ENCODE data around the gene TTPAL.

Gene TTPAL, protein sequence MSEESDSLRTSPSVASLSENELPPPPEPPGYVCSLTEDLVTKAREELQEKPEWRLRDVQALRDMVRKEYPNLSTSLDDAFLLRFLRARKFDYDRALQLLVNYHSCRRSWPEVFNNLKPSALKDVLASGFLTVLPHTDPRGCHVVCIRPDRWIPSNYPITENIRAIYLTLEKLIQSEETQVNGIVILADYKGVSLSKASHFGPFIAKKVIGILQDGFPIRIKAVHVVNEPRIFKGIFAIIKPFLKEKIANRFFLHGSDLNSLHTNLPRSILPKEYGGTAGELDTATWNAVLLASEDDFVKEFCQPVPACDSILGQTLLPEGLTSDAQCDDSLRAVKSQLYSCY

DNA sequence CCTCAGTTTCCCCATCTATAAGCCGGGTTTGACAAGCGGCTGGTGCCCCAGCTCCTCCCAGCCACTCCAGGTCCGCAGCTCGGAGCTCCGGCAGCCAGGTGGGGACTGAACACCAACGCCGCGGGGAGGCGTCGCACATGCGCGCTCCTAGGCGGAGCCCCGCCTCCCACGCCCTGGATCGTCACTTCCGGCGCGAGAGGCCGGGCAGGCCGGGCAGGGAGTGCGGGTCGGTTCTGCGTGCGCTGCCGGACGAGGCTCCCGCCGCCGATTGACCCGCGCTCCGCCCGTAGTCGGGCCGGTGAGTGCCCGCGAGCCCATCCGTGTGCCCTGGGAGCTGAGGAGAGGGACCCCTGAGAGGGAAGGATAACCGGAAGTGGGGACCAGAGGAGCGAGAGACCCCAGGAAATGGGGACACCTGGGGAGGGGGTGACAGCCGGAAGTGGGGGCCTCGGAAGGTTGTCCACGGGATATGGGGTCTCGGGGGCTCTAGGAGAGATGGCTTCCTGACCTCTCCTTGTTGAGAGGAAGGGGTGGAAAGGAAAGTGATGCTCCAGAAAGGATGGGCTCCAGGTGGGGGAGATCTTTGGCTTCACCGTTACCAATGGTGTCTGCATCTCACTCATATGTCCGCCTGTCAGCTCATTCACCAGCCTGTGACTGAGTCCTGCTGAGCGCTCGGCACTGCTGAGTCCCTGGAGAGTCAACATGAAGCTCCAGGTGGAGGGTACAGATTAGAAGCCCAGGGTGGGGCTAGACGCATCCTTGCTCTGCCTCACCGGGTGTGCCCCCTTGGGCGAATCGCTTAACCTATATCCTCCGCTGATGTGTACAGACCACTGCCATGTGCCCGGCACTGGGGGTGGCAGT, at the start of gene TTPAL:
TSS of gene TTPAL (plus strand) at position 181 of the 867 bp plus-strand sequence. CDS start 4,126 bp downstream, outside the sequence.
- peak; percentile 88 for DNase-seq

DNA sequence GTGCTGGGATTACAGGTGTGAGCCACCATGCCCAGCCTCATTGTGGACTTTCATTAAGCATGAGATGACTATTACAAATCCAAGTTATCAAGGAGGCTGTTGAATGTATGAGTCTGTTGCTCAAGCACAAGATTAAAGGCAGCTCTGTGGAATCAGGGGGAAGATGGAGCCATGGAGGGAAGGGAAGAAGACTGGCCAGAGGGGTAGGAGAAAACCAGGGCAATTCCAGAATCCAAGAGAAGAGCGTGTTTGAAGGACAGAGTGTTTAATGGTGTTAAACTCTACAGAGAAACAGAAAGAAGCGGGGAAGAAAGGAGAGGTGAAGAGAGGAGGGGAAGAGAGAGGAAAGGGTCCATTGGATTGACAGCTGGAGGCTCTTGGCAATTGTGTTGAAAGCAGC, 49.8 kb upstream of the TTPAL start:
- no peak for DNase-seq

DNA sequence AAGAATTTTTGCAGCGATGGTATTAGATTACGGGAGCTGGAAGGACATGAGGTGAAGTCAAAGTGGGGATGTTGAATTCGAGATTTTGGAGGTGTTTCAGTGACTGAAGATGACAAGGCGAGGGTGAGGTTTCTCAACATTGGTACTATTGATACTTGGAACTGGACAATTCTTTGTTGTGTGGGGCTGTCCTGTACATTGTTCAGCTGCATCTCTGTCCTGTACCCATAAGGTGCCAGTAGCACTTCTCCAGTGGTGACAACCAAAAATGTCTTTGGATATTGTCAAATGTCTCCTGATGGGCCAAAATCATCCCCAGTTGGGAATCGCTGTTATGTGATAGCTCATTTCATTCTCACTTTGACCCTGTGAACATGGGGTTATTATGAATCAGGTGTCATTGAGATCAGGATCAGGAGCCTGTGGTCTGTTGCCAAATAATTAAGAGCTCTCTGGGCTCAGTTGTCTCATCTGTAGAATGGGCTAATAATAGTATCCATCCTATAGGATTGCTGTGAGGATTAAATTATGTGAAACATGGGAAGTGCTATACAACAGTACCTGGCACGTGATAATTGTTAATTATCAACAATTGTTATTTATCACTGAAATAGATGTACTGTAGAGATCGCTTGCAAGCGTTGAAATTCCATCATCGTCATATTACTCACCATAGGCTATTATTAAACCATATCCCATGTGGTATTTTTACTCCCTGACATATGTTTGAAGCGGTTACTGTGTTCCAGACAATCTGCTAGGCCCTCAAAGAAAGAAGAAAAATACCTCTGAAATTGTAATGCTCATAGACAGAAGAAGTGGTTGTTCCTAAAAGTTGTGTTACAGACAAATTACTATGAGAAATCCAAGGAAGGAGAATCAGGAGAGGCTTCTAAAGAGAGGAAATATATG, 48.5 kb upstream of the TTPAL start:
- DNase-seq, result no peak

DNA sequence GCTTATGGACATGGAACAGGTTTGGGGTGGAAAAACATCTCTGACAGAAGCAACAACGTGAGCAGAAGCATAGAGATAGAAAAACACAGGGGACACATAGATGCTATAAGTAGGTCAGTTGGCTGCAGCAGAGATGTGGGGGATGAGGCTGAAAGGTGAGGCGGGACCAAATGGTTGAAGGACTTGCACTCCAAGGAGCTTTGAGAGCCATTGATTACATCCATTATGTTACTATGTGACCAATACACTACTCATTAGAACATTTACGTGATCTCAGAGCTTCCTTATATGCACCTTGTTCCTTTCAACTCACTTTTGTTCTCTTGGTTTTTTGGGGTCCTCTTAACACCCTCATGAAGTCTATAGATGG, 47.9 kb upstream of the TTPAL start:
- DNase-seq, result no peak

DNA sequence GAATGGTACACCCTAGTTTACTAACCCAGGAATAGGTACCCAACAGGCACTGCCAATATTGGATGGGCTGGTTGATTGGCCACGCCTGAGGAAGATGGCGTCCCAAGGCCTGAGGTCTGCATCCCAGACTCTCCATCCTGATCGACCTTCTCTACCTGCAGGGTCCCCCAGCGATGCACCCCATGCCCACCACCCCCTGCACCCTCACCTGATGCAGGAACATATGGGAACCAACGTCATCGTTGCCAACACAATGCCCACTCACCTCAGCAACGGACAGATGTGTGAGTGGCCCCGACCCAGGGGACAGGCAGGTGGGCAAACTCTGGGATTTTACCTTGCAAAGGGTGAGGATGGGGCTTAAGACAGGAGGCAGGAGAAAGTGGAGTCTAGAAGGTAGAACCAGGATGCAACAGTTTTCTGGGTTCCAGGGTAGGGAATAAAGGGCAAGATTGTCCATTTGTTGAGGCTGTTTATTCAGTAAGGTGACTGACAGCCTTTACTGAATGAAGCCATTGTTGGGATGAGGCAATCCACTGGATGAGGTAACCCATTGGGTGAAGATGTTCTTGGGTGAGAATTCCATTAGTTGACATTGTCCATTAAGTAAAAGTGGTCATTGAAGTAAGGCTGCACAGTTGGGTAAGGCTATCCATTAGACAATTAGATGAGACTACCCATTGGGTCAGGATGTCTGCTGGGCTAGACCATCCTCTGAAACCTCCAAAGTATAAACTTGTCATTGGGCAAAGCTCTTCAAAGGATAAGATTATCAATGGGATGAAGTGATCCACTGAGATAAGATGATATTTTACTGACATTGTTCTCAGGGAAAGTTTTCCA, 47.3 kb upstream of the TTPAL start:
- DNase-seq, result no peak

DNA sequence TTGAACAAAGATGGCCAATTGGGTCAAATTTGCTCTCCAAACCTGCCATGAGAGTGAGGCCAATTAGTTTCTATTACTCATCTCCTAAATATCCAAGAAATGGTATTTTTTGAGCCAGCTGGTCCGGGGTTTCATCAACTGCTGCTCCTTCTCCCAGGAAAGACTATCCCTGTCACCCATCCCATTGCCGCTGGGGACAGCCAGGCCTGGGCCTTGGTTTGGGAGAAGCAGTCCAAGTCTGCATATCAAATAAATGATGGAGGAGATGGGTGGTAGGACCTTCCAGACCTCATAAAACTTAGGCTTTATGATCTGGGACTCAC, 46.7 kb upstream of the TTPAL start:
- no peak for DNase-seq

DNA sequence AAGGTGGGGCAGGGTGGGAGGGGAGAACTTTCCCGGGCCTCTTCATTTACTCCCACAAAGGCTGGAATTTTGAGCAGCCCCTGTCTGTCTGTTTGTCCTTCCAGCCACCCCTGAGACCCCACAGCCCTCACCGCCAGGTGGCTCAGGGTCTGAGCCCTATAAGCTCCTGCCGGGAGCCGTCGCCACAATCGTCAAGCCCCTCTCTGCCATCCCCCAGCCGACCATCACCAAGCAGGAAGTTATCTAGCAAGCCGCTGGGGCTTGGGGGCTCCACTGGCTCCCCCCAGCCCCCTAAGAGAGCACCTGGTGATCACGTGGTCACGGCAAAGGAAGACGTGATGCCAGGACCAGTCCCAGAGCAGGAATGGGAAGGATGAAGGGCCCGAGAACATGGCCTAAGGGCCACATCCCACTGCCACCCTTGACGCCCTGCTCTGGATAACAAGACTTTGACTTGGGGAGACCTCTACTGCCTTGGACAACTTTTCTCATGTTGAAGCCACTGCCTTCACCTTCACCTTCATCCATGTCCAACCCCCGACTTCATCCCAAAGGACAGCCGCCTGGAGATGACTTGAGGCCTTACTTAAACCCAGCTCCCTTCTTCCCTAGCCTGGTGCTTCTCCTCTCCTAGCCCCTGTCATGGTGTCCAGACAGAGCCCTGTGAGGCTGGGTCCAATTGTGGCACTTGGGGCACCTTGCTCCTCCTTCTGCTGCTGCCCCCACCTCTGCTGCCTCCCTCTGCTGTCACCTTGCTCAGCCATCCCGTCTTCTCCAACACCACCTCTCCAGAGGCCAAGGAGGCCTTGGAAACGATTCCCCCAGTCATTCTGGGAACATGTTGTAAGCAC, 46.0 kb upstream of the TTPAL start:
- DNase-seq, result no peak

DNA sequence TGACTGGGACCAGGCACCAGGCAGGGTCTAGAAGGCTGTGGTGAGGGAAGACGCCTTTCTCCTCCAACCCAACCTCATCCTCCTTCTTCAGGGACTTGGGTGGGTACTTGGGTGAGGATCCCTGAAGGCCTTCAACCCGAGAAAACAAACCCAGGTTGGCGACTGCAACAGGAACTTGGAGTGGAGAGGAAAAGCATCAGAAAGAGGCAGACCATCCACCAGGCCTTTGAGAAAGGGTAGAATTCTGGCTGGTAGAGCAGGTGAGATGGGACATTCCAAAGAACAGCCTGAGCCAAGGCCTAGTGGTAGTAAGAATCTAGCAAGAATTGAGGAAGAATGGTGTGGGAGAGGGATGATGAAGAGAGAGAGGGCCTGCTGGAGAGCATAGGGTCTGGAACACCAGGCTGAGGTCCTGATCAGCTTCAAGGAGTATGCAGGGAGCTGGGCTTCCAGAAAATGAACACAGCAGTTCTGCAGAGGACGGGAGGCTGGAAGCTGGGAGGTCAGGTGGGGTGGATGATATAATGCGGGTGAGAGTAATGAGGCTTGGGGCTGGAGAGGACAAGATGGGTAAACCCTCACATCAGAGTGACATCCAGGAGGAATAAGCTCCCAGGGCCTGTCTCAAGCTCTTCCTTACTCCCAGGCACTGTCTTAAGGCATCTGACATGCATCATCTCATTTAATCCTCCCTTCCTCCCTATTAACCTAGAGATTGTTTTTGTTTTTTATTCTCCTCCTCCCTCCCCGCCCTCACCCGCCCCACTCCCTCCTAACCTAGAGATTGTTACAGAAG, 45.2 kb upstream of the TTPAL start:
- DNase-seq, result no peak

DNA sequence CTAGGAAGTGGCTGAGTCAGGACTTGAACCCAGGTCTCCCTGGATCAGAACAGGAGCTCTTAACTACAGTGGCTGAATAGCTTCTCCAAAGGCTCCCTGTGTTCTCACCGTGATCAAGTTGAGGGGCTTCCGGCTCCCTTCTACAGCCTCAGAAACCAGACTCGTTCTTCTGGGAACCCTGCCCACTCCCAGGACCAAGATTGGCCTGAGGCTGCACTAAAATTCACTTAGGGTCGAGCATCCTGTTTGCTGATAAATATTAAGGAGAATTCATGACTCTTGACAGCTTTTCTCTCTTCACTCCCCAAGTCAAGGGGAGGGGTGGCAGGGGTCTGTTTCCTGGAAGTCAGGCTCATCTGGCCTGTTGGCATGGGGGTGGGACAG, 44.6 kb upstream of the TTPAL start:
- no peak for DNase-seq

DNA sequence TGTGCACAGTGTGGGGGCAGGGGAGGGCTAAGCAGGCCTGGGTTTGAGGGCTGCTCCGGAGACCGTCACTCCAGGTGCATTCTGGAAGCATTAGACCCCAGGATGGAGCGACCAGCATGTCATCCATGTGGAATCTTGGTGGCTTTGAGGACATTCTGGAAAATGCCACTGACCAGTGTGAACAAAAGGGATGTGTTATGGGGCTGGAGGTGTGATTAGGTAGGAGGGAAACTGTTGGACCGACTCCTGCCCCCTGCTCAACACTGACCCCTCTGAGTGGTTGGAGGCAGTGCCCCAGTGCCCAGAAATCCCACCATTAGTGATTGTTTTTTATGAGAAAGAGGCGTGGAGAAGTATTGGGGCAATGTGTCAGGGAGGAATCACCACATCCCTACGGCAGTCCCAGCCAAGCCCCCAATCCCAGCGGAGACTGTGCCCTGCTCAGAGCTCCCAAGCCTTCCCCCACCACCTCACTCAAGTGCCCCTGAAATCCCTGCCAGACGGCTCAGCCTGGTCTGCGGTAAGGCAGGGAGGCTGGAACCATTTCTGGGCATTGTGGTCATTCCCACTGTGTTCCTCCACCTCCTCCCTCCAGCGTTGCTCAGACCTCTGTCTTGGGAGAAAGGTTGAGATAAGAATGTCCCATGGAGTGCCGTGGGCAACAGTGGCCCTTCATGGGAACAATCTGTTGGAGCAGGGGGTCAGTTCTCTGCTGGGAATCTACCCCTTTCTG, 44.0 kb upstream of the TTPAL start:
- DNase-seq, result no peak

DNA sequence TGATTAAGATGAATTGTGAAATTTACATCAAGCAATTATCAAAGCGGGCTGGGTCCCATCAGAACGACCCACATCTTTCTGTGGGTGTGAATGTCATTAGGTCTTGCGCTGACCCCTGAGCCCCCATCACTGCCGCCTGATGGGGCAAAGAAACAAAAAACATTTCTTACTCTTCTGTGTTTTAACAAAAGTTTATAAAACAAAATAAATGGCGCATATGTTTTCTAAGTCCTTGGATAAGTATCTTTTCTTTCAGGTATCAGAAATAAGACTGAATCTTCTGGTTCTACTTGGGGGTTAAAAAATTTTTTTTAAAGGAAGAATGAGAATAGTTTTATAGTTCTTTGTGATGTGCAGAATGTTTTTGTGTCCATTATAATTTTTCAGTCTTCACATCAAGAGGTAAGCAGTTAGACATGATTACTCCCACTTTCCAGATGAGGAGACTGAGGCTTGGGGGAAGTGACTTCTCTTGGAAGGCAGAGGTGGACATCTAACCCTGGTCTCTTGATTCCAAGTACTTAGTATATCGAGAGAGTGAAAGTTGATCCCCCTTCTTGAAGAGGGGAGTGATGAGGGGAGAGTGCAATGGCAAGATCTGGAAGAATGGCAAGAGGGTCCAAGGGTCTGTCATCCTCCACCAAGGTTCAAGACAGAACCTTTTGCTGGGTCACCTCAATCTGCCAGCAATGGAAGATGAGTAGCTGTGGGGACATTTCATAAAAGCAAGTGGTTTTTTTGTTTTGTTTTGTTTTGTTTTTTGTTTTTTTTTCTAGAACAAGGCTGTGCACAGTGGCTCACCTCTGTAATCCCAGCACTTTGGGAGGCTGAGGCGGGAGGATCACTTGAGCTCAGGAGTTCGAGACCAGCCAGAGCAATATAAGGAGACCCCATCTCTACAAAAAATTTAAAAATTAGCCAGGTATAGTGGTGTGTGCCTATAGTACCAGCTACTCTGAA, 42.8 kb upstream of the TTPAL start:
- no peak for DNase-seq

DNA sequence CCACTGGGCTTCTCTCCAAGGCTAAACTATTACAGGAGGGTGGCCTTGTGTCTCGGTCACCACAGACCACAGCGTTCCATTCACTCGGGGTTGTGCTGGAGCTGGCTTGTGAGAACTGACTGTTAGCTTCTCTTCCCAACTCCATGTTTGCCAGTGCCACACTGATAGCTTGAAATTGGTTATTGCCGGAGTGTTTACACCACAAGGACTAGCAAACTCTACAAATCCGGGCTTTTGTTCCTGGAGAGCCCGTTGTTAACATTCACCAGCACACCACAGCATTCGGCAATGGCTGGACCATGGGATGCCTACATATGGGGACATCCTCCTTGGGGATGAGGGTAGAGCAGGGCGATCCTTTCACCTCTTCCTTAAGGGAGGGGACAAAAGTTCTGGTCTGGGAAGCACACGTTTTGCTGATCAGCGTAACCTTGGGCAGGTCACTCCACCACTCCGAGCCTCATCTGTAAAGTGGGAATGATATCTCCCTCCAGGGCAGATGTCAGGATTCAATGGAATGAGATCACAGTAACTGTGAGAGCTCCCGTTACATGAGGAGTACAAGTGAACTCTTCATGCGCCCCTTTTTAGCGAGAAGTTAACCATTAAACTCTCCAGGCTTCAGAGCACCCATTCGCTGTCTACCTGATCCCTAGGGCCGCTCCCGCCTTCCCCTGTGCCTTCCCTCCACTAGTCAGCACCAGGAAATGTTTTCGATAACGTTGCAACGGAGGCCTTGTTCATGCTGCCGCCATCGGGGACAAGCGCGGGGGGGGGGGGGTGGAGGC, 41.7 kb upstream of the TTPAL start:
- no peak for DNase-seq

DNA sequence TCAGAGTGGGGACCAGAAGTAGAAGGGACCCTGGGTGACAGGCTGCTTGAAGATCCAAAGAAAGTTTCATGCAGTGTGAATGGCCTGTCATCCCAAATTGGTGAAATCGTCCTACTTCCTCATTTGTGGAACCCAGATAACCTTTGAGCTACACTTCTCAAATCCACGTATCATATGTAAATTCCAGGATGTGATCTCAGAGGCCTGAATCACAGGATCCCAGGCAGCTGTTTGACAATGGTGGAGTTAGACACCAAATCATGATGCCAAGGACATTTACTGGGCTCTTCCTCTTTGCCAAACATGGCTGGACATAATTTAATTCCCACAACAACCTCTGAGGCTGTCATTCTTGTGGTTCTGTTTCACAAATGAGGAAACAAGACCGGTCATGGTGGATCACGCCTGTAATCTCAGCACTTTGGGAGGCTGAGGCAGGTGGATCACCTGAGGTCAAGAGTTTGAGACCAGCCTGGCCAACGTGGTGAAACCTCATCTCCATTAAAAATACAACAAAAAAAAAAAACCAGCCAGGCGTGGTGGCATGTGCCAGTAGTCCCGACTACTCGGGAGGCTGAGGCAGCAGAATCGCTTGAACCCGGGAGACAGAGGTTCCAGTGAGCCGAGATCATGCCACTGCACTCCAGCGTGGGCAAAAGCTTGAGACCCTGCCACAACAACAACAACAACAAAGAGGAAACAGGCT, 39.9 kb upstream of the TTPAL start:
- no peak for DNase-seq

DNA sequence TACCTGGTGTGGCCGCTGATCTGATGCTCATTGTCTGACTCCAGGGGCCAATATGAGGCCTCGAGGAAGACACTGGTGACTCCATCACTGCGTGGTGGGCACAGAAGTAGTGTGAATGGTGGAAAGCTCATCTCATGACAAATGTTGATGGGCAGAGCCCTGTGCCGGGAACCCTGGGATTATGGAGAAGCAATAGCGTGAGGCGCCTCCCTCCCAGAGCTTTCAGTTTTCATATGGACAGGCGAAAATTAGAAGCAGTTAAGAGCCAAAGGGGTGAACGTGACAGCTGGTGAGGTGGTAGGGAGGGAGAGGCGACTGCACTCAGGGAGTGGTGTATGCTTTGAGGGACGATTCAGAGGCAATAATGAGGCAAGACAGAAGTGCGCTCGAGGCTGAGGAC, 39.3 kb upstream of the TTPAL start:
- DNase-seq, result no peak

DNA sequence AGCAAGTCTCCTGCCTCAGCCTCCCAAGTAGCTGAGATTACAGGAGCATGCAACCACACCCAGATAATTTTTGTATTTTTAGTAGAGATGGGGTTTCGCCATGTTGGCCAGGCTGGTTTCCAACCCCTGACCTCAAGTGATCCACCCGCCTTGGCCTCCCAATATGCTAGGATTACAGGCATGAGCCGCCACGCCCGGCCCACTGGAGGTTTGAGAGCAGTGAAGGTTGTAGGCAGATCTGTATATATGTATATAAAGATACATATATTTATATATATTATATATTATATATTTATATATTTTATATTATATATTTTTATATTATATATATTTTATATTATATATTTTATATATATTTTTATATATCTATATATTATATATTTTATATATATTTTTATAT, 38.2 kb upstream of the TTPAL start:
- DNase-seq, result no peak

DNA sequence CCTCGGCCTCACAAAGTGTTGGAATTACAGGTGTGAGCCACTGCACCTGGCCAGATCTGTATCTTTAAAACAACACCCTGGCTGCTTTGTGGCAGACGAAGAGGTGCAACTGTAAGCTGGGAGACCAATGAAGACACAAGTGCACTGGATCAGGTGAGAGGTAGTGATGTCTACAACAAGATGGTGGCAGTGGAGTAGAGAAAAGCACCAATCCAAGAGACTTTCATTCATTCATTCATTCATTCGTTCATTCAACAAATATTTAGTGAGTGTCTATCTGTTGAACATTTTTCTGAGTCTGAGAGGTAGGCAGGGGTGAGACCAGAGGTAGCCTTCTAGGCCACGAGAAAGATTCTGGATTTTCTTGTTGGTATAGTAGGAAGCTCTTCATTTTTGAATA, 36.9 kb upstream of the TTPAL start:
- DNase-seq, result no peak

DNA sequence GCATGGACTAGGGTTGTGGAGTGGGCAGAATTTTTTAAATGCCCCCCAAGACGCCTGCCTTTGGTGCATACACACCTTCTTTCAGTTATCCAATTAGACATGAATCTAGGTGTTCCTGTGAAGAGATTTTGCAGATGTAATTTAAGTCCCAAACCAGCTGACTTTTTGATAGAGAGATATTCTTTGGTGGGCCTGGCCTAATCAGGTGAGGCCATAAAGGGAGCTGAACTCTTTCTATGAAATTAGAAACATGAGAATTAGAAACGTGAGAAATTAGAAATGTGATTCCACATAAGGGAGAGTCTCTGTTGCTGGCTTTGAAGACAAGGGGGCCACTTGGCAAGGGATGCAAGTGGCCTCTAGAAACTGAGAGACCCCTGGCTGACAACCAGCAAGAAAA, 36.4 kb upstream of the TTPAL start:
- DNase-seq, result no peak
